SK-N-SH (cell line): ENCODE results near the gene ADPRH.

Source experiments
- RCOR1 ChIP-seq: fragments of 150-350 bp; IDR thresholded peaks from 2 replicates; pipeline ENCODE4 v1.6.1; 2017; ENCODE audit warnings: antibody characterized with exemption, low read length
- USF2 ChIP-seq: fragments of 150-350 bp; IDR thresholded peaks from 2 replicates; pipeline ENCODE4 v1.6.1; 2017; ENCODE audit warnings: antibody characterized with exemption, low read length, low read depth, borderline replicate concordance
- TF ChIP-seq, protein P1 (sequence below): fragments of 200-600 bp; sonication (generic); IDR thresholded peaks from 2 replicates; pipeline ENCODE4 v1.6.1; 2017; ENCODE audit warnings: antibody characterized with exemption, mild to moderate bottlenecking, moderate library complexity

DNA sequence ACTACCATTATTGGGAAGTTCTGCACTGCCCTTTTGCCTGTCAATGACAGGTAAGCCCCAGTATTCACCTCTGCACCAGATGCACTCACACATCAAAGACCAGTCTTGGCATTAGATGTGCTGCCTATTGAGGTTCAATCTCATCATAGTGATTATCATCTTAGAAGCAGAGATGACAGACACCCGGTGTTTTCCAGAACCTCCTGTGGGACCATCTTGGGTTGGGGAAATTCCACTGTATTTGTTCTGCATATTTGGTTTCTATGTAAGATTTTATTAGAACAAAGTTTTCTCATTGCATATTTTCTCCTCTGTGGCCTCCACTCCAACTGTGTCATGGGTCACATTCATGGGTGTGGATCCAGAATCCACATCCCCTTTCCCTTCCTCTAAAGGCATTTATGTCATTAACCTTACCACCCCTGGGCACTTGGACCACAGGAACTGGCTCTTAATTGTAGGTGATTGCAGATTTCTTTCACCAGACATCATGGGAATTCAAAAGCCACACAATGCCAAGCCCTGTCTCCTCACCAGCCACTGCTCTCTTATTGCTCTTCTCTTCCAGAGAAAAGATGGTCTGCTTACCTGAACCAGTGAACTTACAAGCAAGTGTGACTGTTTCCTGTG, 49.6 kb downstream of the ADPRH start:
- TF ChIP-seq USF2 (no peak), RCOR1 (no peak)
- TF ChIP-seq, protein P1, sequence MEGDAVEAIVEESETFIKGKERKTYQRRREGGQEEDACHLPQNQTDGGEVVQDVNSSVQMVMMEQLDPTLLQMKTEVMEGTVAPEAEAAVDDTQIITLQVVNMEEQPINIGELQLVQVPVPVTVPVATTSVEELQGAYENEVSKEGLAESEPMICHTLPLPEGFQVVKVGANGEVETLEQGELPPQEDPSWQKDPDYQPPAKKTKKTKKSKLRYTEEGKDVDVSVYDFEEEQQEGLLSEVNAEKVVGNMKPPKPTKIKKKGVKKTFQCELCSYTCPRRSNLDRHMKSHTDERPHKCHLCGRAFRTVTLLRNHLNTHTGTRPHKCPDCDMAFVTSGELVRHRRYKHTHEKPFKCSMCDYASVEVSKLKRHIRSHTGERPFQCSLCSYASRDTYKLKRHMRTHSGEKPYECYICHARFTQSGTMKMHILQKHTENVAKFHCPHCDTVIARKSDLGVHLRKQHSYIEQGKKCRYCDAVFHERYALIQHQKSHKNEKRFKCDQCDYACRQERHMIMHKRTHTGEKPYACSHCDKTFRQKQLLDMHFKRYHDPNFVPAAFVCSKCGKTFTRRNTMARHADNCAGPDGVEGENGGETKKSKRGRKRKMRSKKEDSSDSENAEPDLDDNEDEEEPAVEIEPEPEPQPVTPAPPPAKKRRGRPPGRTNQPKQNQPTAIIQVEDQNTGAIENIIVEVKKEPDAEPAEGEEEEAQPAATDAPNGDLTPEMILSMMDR, result no peak
